CD4-positive, alpha-beta T cell treated with Interleukin-12 subunit alpha and Interleukin-12 subunit beta, for 1 hour (primary cell): ENCODE data around the gene CACTIN.

Source experiments
- DNase-seq: peaks from one replicate; pipeline ENCODE4 v3.0.0-alpha.2; 2020

The CACTIN gene

GRCh38 chr19:3623716-3624115 lies 2.9 kb downstream of the CACTIN start:
- DNase-seq: no peak

- DNase-seq: no peak
Measured at GRCh38 chr19:3622224-3622623, 4.4 kb downstream of the CACTIN start.

- no peak for DNase-seq
Measured at GRCh38 chr19:3621689-3622088, 4.9 kb downstream of the CACTIN start.

- no peak for DNase-seq
Measured at GRCh38 chr19:3620817-3621547, 5.6 kb downstream of the CACTIN start.

- DNase-seq: no peak
Measured at GRCh38 chr19:3620145-3620816, 6.3 kb downstream of the CACTIN start.

GRCh38 chr19:3619631-3620012 lies 7.0 kb downstream of the CACTIN start:
- no peak for DNase-seq

- DNase-seq: no peak
Measured at GRCh38 chr19:3618811-3619630, 7.6 kb downstream of the CACTIN start.

- DNase-seq: peak; percentile 42
Measured at GRCh38 chr19:3618144-3618810, 8.3 kb downstream of the CACTIN start.

- DNase-seq: no peak
Measured at GRCh38 chr19:3617463-3617862, 9.1 kb downstream of the CACTIN start.

- DNase-seq: no peak
Measured at GRCh38 chr19:3615524-3616135, 11.0 kb downstream of the CACTIN start.

GRCh38 chr19:3614858-3615505 lies 11.6 kb downstream of the CACTIN start:
- DNase-seq: no peak

- no peak for DNase-seq
Measured at GRCh38 chr19:3613818-3614661, 12.6 kb downstream of the CACTIN start.

GRCh38 chr19:3612901-3613741 lies 13.5 kb downstream of the CACTIN start:
- DNase-seq: no peak

GRCh38 chr19:3612330-3612729 lies 14.3 kb downstream of the CACTIN start:
- DNase-seq: no peak

- no peak for DNase-seq
Measured at GRCh38 chr19:3611841-3612240, 14.7 kb downstream of the CACTIN start.

GRCh38 chr19:3610745-3611717 lies 15.6 kb downstream of the CACTIN start:
- no peak for DNase-seq

- DNase-seq: no peak
Measured at GRCh38 chr19:3609779-3610719, 16.5 kb downstream of the CACTIN start.
